Measurements from ENCODE around the gene KRTAP16-1. TPM values are rescaled to one million over a fixed set of nuclear protein-coding genes. Genes with fewer than 3 reads are reported as not detected.
"Not testable (repeated sequence)": the region's sequence is repeated elsewhere in the genome, so short reads cannot be mapped to it uniquely, and the experiment has no call there.

The KRTAP16-1 gene, protein sequence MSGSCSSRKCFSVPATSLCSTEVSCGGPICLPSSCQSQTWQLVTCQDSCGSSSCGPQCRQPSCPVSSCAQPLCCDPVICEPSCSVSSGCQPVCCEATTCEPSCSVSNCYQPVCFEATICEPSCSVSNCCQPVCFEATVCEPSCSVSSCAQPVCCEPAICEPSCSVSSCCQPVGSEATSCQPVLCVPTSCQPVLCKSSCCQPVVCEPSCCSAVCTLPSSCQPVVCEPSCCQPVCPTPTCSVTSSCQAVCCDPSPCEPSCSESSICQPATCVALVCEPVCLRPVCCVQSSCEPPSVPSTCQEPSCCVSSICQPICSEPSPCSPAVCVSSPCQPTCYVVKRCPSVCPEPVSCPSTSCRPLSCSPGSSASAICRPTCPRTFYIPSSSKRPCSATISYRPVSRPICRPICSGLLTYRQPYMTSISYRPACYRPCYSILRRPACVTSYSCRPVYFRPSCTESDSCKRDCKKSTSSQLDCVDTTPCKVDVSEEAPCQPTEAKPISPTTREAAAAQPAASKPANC
- total RNA-seq (2021; fragmentation: NEBNext Ultra II Directional; extraction: Animal tissue kit (Norgen Biotek cat#: 25700)): not detected
- long read RNA-seq: 0 reads

DNA sequence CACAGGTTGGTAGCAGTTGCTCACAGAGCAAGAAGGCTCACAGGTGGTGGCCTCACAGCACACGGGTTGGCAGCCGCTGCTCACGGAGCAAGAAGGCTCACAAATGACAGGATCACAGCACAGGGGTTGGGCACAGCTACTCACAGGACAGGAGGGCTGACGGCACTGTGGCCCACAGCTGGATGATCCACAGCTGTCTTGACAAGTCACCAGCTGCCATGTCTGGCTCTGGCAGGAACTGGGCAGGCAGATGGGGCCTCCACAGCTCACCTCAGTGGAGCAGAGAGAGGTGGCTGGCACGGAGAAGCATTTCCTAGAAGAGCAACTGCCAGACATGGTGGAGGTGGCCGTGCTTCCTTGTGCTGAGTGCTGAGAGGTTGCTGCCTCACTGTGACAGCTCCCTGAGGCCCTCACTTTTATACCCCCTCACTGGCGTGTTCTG is at the start of gene KRTAP16-1:
KRTAP16-1 (minus strand) TSS at position 392 of the 442 bp plus-strand sequence; CDS start at position 336, 56 bp downstream.
- Mint-ChIP-seq H3K27me3 (ENCODE audit: insufficient read depth) (peaks cover 7% of the 10 kb centered on the region), H3K4me1 (ENCODE audit: low read depth) (peaks cover 13% of the 10 kb centered on the region), H3K9me3 (no peaks in the 10 kb centered on the region; the same call in 1 of the 2 replicates), H3K4me3 (no peak within 1 kb of the TSS), H3K36me3 (ENCODE audit: low read depth) (no peaks in the 10 kb centered on the region), H3K27ac (no peak within 1 kb of the TSS)
- DNase-seq: no peak
- TF ChIP-seq, protein P1, sequence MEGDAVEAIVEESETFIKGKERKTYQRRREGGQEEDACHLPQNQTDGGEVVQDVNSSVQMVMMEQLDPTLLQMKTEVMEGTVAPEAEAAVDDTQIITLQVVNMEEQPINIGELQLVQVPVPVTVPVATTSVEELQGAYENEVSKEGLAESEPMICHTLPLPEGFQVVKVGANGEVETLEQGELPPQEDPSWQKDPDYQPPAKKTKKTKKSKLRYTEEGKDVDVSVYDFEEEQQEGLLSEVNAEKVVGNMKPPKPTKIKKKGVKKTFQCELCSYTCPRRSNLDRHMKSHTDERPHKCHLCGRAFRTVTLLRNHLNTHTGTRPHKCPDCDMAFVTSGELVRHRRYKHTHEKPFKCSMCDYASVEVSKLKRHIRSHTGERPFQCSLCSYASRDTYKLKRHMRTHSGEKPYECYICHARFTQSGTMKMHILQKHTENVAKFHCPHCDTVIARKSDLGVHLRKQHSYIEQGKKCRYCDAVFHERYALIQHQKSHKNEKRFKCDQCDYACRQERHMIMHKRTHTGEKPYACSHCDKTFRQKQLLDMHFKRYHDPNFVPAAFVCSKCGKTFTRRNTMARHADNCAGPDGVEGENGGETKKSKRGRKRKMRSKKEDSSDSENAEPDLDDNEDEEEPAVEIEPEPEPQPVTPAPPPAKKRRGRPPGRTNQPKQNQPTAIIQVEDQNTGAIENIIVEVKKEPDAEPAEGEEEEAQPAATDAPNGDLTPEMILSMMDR (IDR thresholded peaks at IDR 0.05): no peak

DNA sequence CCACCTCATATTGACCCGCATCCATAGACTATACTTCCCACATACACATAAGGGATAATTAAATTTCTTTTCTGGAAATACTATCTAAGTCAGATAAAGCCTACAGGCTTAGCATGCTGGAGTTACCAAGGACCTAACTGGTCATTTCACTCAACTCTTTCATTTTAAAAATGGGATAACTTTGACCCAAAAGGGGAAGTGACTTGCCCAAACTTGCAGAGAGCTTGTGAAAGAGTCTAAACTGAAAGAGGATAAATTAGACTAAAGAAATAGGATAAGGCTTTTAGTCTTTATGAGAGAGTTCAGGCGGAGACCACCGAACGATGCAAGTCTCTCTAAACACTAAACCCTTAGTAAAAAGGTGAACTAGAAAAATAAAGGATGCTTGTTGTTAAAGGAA is 45.4 kb upstream of the KRTAP16-1 start:
- H3K27me3 Mint-ChIP-seq (ENCODE audit: insufficient read depth): peaks cover 9% of the 10 kb centered on the region; the same call in 1 of the 2 replicates
- no peak overlapping the region for H3K27ac Mint-ChIP-seq
- H3K4me3 Mint-ChIP-seq: no peak overlapping the region

DNA sequence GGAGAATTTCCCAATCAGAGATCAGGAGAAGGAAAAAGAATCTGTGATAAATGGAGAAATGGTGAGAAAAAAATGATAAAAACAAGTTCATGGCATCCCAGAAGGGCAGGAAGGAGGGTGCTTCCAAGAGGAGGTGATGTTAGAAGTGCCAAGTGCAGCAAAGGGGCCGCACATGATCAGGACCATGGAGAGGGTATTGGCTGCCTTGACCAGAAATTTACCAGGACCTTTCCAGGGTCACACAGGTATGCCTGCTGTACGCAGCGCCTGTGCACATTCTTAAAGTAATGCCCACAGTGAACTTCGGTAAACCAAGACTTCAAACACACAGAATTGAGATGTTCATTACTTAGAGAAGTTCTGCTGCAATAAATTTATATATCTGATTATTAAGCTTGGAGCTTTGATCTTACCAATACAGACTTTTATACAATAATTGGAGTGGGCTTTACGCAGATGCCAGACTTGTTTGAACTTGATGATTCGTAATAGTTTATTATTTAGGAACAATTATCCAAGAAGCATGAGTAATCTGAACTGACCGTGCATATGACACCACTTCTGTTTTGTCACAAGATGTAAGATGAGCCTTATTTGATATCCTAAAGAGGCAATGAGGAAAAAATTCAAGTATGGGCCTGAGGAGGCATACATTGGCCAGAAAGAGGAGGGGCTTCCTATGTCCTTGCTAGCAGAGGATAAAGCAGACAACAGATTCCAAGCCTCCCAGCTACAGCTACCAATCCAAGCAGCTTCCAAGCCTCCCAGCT is 43.7 kb upstream of the KRTAP16-1 start:
- Mint-ChIP-seq H3K36me3 (ENCODE audit: low read depth) (peaks cover 3% of the 10 kb centered on the region; the same call in 1 of the 2 replicates), H3K9me3 (no peaks in the 10 kb centered on the region), H3K27ac (no peak overlapping the region), H3K4me3 (no peak overlapping the region), H3K4me1 (ENCODE audit: low read depth) (0 out of 2 replicates have a peak, but pooled peaks cover 5% of the 10 kb centered on the region), H3K27me3 (ENCODE audit: insufficient read depth) (peaks cover 9% of the 10 kb centered on the region; the same call in 1 of the 2 replicates)
- TF ChIP-seq, protein P1 (IDR thresholded peaks at IDR 0.05): no peak
- no peak for DNase-seq

More for the DNA sequence above, 45.4 kb upstream of the KRTAP16-1 start:
- DNase-seq: no peak
- Mint-ChIP-seq H3K9me3 (no peaks in the 10 kb centered on the region), H3K36me3 (ENCODE audit: low read depth) (peaks cover 3% of the 10 kb centered on the region; the same call in 1 of the 2 replicates), H3K4me1 (ENCODE audit: low read depth) (peaks cover 5% of the 10 kb centered on the region)
- TF ChIP-seq, protein P1 (IDR thresholded peaks at IDR 0.05): no peak

DNA sequence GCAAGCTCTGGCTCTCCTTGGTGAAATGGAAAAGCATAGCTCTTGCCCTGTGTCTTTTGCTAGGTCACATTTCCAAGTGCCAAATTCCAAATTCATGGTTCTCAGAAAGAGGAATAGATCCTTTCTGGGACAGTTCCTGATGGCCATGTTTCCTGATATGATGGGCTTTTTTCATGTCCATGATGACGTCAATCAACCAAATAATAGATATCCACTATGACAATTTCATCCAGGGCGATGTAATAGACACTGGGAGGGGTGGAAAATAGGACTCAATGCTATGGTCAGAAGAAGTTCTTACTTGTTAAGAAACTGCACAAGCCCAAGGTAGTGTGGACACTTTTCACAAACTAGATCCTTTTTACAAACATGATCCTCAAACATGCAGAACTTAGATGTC is 42.1 kb upstream of the KRTAP16-1 start:
- no peaks in the 10 kb centered on the region; the same call in 1 of the 2 replicates for H3K36me3 Mint-ChIP-seq (ENCODE audit: low read depth)
- TF ChIP-seq, protein P1 (IDR thresholded peaks at IDR 0.05): no peak

DNA sequence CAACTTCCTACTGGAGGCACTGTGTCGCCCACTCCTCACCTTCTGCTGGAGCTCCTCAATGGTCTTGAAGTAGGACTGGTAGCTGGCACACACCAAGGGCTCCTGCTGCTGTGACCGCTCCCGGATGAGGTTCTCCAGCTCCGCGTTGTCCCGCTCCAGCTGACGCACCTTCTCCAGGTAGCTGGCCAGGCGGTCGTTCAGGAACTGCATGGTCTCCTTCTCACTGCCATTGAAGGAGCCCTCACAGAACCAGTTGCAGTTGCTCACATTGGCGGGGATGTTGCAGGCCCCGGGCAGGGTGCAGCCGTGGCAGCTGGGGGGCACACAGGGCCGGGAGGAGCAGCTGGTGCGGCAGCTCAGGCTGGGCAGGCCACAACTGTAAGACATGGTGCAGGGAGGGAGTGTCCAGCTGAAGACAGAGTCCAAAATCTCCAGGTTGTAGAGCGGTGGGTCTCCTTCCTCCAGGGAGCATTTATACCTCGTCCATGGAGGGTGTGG is 41.3 kb upstream of the KRTAP16-1 start, which contains the start of gene KRT33A:
KRT33A (minus strand) TSS at position 448 of the 498 bp plus-strand sequence; CDS start at position 387, 61 bp downstream.
- not testable (repeated sequence) for H3K4me3 Mint-ChIP-seq; DNase-seq; H3K4me1 Mint-ChIP-seq (ENCODE audit: low read depth); H3K9me3 Mint-ChIP-seq; H3K27ac Mint-ChIP-seq; H3K36me3 Mint-ChIP-seq (ENCODE audit: low read depth); H3K27me3 Mint-ChIP-seq (ENCODE audit: insufficient read depth)

More for the DNA sequence above, 42.1 kb upstream of the KRTAP16-1 start:
- no peaks in the 10 kb centered on the region for H3K9me3 Mint-ChIP-seq
- no peak overlapping the region for H3K27ac Mint-ChIP-seq
- H3K4me3 Mint-ChIP-seq: no peak overlapping the region
- DNase-seq: no peak
- peaks cover 9% of the 10 kb centered on the region; the same call in 1 of the 2 replicates for H3K27me3 Mint-ChIP-seq (ENCODE audit: insufficient read depth)
- H3K4me1 Mint-ChIP-seq (ENCODE audit: low read depth): 0 out of 2 replicates have a peak, but pooled peaks cover 5% of the 10 kb centered on the region

All from HFFc6 (cell line).